IPS-15b (cell line): ENCODE data around the gene APOA1.

Experiments used
- H3K27me3 ChIP-seq: one replicate; pipeline ENCODE4 v1.6.1; 2013; ENCODE audit warnings: low read length; ENCODE audit not compliant: control insufficient read depth, insufficient read depth
- H3K36me3 ChIP-seq: one replicate; pipeline ENCODE4 v1.6.1; 2013; ENCODE audit warnings: low read length; ENCODE audit not compliant: control insufficient read depth, insufficient read depth
- H3K4me1 ChIP-seq: one replicate; pipeline ENCODE4 v1.6.1; 2013; ENCODE audit warnings: mild to moderate bottlenecking, low read length; ENCODE audit not compliant: control insufficient read depth, insufficient read depth
- H3K4me3 ChIP-seq: one replicate; pipeline ENCODE4 v1.5.1; 2013; ENCODE audit warnings: low read depth, low read length
- H3K9ac ChIP-seq: one replicate; pipeline ENCODE4 v1.6.1; 2013; ENCODE audit warnings: low read depth, mild to moderate bottlenecking, low read length
- H3K9me3 ChIP-seq: one replicate; pipeline ENCODE4 v1.6.1; 2013; ENCODE audit warnings: mild to moderate bottlenecking, low read length; ENCODE audit not compliant: control insufficient read depth, insufficient read depth

APOA1 gene

DNA sequence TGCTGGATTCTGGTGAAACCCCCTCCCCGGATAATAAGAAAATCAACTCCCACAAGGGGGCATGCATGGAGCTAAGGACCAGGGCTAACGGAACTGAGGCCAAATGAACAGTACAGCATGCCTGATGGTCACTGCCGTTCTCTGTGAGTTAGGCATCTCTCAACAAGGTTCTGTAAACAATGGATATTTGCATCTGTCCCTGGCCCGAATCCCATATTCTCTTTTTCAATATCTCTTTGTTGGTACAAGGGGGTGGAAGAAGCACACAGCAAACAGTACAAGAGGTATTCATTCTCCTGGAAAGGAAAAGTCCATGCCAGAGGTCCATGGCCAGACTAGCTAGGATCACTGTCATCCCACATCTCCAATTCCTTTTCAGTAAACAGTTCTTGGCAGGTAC is 32.2 kb upstream of the APOA1 start:
- Histone ChIP-seq H3K4me1 (no peaks in the 10 kb centered on the region), H3K9ac (no peak overlapping the region), H3K4me3 (no peak overlapping the region), H3K9me3 (no peaks in the 10 kb centered on the region), H3K36me3 (peaks cover 20% of the 10 kb centered on the region), H3K27me3 (no peaks in the 10 kb centered on the region)

DNA sequence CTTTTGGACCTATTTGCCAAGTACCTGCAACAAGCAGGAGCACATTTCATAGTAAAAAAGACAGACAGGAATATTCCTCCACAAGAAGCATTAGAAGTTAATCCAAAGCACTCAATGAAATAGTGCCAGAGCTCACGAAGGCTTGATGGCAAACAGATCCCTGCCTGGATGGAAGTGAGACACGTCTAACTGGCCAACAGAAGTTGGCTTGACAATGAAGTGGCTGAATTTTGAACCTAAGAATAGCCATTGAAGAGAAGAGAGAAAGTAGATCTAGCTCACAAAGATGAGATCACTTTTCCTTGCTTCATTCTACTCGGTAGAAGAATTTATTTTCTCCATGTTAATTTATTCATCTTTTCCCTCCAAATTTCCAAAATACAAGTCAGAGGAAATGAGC is 30.6 kb upstream of the APOA1 start:
- Histone ChIP-seq H3K9ac (no peak overlapping the region), H3K36me3 (peaks cover 19% of the 10 kb centered on the region), H3K27me3 (no peaks in the 10 kb centered on the region), H3K4me1 (no peaks in the 10 kb centered on the region), H3K9me3 (no peaks in the 10 kb centered on the region), H3K4me3 (no peak overlapping the region)

GRCh38 chr11:116867619-116868018 is 30.2 kb upstream of the APOA1 start:
- peaks cover 17% of the 10 kb centered on the region for H3K36me3 ChIP-seq
- no peaks in the 10 kb centered on the region for H3K9me3 ChIP-seq
- H3K4me3 ChIP-seq, result no peak overlapping the region
- no peaks in the 10 kb centered on the region for H3K4me1 ChIP-seq
- H3K9ac ChIP-seq, result no peak overlapping the region
- H3K27me3 ChIP-seq, result no peaks in the 10 kb centered on the region

GRCh38 chr11:116866804-116867455 is 29.5 kb upstream of the APOA1 start:
- H3K9ac ChIP-seq, result no peak overlapping the region
- no peak overlapping the region for H3K4me3 ChIP-seq
- peaks cover 17% of the 10 kb centered on the region for H3K36me3 ChIP-seq
- no peaks in the 10 kb centered on the region for H3K27me3 ChIP-seq
- H3K9me3 ChIP-seq, result no peaks in the 10 kb centered on the region
- H3K4me1 ChIP-seq, result no peaks in the 10 kb centered on the region

GRCh38 chr11:116865696-116866095 is 28.3 kb upstream of the APOA1 start:
- Histone ChIP-seq H3K36me3 (peaks cover 19% of the 10 kb centered on the region), H3K9ac (no peak overlapping the region), H3K4me3 (no peak overlapping the region), H3K4me1 (no peaks in the 10 kb centered on the region), H3K27me3 (no peaks in the 10 kb centered on the region), H3K9me3 (no peaks in the 10 kb centered on the region)

DNA sequence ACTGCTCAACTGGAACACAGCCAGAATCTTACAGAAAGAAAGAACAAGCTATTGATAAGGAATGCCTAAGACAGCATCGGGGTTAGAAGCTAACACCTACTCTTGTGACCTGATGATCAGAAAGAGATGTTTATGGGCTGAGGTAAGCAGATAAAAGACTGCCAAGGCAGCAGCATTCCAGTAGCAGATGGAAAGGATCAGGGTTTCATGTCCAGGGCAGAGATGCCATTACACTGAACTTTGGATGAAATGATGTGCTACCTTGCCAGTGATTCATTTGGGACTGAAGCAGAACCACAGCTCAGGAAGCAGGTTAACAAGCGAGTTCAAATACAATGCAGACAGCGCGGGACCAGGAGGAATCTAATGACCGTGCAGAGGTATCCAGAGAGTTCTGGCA is 27.1 kb upstream of the APOA1 start:
- Histone ChIP-seq H3K27me3 (no peaks in the 10 kb centered on the region), H3K9me3 (no peaks in the 10 kb centered on the region), H3K9ac (no peak overlapping the region), H3K4me3 (no peak overlapping the region), H3K36me3 (peaks cover 22% of the 10 kb centered on the region), H3K4me1 (no peaks in the 10 kb centered on the region)

DNA sequence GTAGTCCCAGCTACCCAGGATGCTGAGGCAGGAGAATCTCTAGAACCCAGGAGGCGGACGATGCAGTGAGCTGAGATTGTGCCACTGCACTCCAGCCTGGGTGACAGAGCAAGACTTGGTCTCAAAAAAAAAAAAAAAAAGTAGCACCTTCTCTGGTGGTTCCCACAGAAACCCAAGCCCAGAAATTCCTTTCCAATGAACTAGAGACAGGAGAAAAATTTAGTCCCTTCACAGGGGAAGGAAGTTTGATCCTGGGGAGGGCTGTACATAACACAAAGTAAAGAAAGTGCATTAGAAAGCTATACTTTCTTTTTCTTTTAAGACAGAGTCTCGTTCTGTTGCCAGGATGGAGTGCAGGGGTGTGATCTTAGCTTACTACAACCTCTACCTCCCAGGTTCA is 25.5 kb upstream of the APOA1 start:
- H3K4me1 ChIP-seq, result no peaks in the 10 kb centered on the region
- H3K27me3 ChIP-seq, result no peaks in the 10 kb centered on the region
- H3K9me3 ChIP-seq, result no peaks in the 10 kb centered on the region
- peaks cover 36% of the 10 kb centered on the region for H3K36me3 ChIP-seq
- no peak overlapping the region for H3K9ac ChIP-seq
- no peak overlapping the region for H3K4me3 ChIP-seq

DNA sequence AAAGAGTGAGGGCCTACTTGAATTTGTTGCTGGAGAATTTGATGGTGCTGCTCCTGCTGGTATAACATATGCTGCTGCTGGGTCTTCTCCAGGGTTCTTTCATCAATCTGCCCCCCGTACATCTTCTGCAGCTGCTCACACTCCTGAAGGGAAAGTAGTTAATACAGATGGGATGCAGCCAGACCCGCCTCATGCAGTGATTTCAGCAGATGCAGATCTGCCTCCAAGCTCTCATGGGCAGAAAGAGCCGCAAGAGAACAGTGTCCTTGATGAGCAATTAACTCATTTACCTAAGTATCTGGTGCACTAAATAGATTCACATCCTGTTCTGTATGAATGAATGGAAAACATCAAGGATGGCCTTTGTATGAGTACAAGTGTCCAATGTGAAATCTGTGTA is 24.8 kb upstream of the APOA1 start:
- Histone ChIP-seq H3K9ac (no peak overlapping the region), H3K9me3 (no peaks in the 10 kb centered on the region), H3K4me1 (no peaks in the 10 kb centered on the region), H3K36me3 (peaks cover 36% of the 10 kb centered on the region), H3K27me3 (no peaks in the 10 kb centered on the region), H3K4me3 (no peak overlapping the region)

GRCh38 chr11:116861539-116861938 is 24.1 kb upstream of the APOA1 start:
- H3K4me1 ChIP-seq, result no peaks in the 10 kb centered on the region
- no peak overlapping the region for H3K4me3 ChIP-seq
- H3K9ac ChIP-seq, result no peak overlapping the region
- no peaks in the 10 kb centered on the region for H3K9me3 ChIP-seq
- H3K36me3 ChIP-seq, result peaks cover 37% of the 10 kb centered on the region
- H3K27me3 ChIP-seq, result no peaks in the 10 kb centered on the region

- Histone ChIP-seq H3K4me1 (no peaks in the 10 kb centered on the region), H3K27me3 (no peaks in the 10 kb centered on the region), H3K9ac (no peak overlapping the region), H3K9me3 (no peaks in the 10 kb centered on the region), H3K4me3 (no peak overlapping the region), H3K36me3 (peaks cover 37% of the 10 kb centered on the region)
Observed at GRCh38 chr11:116860303-116860702, 22.9 kb upstream of the APOA1 start.

DNA sequence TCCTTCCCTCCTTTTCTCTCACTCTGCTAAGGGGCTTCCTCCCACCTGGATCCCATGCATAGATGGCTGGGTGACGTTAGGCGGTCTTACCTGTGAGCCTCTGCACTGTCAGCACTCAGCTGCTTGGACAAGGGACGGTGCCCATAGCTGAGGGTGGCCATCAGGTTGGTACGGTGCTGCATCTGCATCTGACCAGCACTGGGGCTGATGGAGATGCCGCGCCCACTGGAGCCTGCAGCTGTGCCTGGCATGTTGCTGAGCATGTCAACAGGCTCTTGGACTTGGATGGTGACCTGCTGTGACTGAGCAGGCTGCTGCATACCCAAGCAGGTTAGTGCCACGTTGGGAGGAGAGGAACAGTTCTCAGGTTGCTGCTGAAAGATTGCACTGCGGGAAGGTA is 21.8 kb upstream of the APOA1 start:
- no peak overlapping the region for H3K4me3 ChIP-seq
- peaks cover 35% of the 10 kb centered on the region for H3K36me3 ChIP-seq
- no peaks in the 10 kb centered on the region for H3K27me3 ChIP-seq

GRCh38 chr11:116857936-116858335 is 20.5 kb upstream of the APOA1 start:
- Histone ChIP-seq H3K27me3 (no peaks in the 10 kb centered on the region), H3K4me3 (no peak overlapping the region), H3K9me3 (no peaks in the 10 kb centered on the region), H3K4me1 (no peaks in the 10 kb centered on the region), H3K9ac (no peak overlapping the region), H3K36me3 (peaks cover 30% of the 10 kb centered on the region)

More for the DNA sequence above, 21.8 kb upstream of the APOA1 start:
- Histone ChIP-seq H3K9me3 (no peaks in the 10 kb centered on the region), H3K4me1 (no peaks in the 10 kb centered on the region), H3K9ac (no peak overlapping the region)
